ENCODE results near the gene SIGLEC14.

GRCh38 chr19:51695088-51695487 lies 48.5 kb upstream of the SIGLEC14 start:
- TF ChIP-seq CTCF (IDR thresholded peaks at IDR 0.05) (no peak), POLR2A (IDR thresholded peaks at IDR 0.05) (no peak)

Measured in adrenal gland (tissue), 5 donors.